Karpas-422 (cell line): ENCODE results near the gene APLP2. TPM values are rescaled to one million over a fixed set of nuclear protein-coding genes. Genes with fewer than 3 reads are reported as not detected.

Source experiments
- DNase-seq: peaks from one replicate; pipeline ENCODE4 v3.0.0-alpha.2; 2015
- H2AFZ ChIP-seq: fragments of 200-600 bp; sonication (generic); 2 replicates; pipeline ENCODE4 v1.6.1; 2014; ENCODE audit warnings: antibody characterized with exemption, low read length, mixed read lengths
- H3K27ac ChIP-seq: fragments of 200-600 bp; sonication (generic); 2 replicates; pipeline ENCODE4 v1.5.1; 2014; ENCODE audit warnings: mild to moderate bottlenecking, low read length, moderate library complexity
- H3K27me3 ChIP-seq: fragments of 200-600 bp; sonication (generic); 2 replicates; pipeline ENCODE4 v1.6.1; 2014; ENCODE audit warnings: low read length, mixed read lengths
- H3K36me3 ChIP-seq: fragments of 200-600 bp; sonication (generic); 2 replicates; pipeline ENCODE4 v1.6.1; 2014; ENCODE audit warnings: low read length, mixed read lengths; ENCODE audit not compliant: insufficient read depth
- H3K4me1 ChIP-seq: fragments of 200-600 bp; sonication (generic); 2 replicates; pipeline ENCODE4 v1.6.1; 2014; ENCODE audit warnings: mild to moderate bottlenecking, low read length, mixed read lengths
- H3K4me2 ChIP-seq: fragments of 200-600 bp; sonication (generic); 2 replicates; pipeline ENCODE4 v1.6.1; 2014; ENCODE audit warnings: low read length, low read depth, mild to moderate bottlenecking; ENCODE audit not compliant: poor library complexity, severe bottlenecking
- H3K4me3 ChIP-seq: fragments of 200-600 bp; sonication (generic); 2 replicates; pipeline ENCODE4 v1.5.1; 2014; ENCODE audit warnings: mild to moderate bottlenecking, antibody characterized with exemption, low read length, mixed read lengths
- H3K79me2 ChIP-seq: fragments of 200-600 bp; sonication (generic); 2 replicates; pipeline ENCODE4 v1.6.1; 2014; ENCODE audit warnings: mild to moderate bottlenecking, low read length, mixed read lengths
- H3K9ac ChIP-seq: fragments of 200-600 bp; sonication (generic); 2 replicates; pipeline ENCODE4 v1.6.0; 2014; ENCODE audit warnings: low read length
- H3K9me2 ChIP-seq: fragments of 200-600 bp; sonication (generic), shearing (Covaris generic); replicated peaks from 2 replicates; pipeline ENCODE4 v1.6.0; 2014; ENCODE audit warnings: mild to moderate bottlenecking, low read length, moderate library complexity; ENCODE audit not compliant: insufficient read depth
- H3K9me3 ChIP-seq: fragments of 300-700, 200-600 bp; sonication (generic); 2 replicates; pipeline ENCODE4 v1.6.1; 2014; ENCODE audit warnings: low read length, mixed read lengths
- H4K20me1 ChIP-seq: fragments of 200-600 bp; sonication (generic); 2 replicates; pipeline ENCODE4 v1.6.1; 2014; ENCODE audit warnings: mild to moderate bottlenecking, antibody characterized with exemption, low read length, low read depth; ENCODE audit not compliant: insufficient read depth
- total RNA-seq: library from RNA; depleted of rRNA; stranded (reverse); fragments of >200 nt; shearing (Covaris generic); gene quantifications from 2 replicates; pipeline ENCODE4 v1.2.3, GENCODE V29; 2014; ENCODE audit warnings: low replicate concordance

The APLP2 gene
- total RNA-seq, 1 experiment from 2014 or later: 50.8 TPM

- no peaks in the 10 kb centered on the region for H3K27me3 ChIP-seq
- no peaks in the 10 kb centered on the region for H4K20me1 ChIP-seq
- no peak for DNase-seq
- no peaks in the 10 kb centered on the region for H3K36me3 ChIP-seq
- H3K27ac ChIP-seq: no peak overlapping the region
- H3K9me3 ChIP-seq: no peaks in the 10 kb centered on the region
- H3K4me3 ChIP-seq: no peak overlapping the region
- H3K9ac ChIP-seq: no peak overlapping the region
- no peaks in the 10 kb centered on the region for H3K9me2 ChIP-seq
- no peak overlapping the region for H2AFZ ChIP-seq
- H3K4me2 ChIP-seq: no peak overlapping the region
- no peaks in the 10 kb centered on the region for H3K79me2 ChIP-seq
- peaks cover 9% of the 10 kb centered on the region; the same call in 1 of the 2 replicates for H3K4me1 ChIP-seq
Measured at GRCh38 chr11:130180491-130180890, 110.8 kb downstream of the APLP2 start.

GRCh38 chr11:130180896-130181294 lies 111.2 kb downstream of the APLP2 start:
- no peaks in the 10 kb centered on the region for H3K27me3 ChIP-seq
- no peaks in the 10 kb centered on the region for H3K9me2 ChIP-seq
- peaks cover 9% of the 10 kb centered on the region; the same call in 1 of the 2 replicates for H3K4me1 ChIP-seq
- no peak for DNase-seq
- no peak overlapping the region for H3K4me2 ChIP-seq
- no peaks in the 10 kb centered on the region for H4K20me1 ChIP-seq
- no peaks in the 10 kb centered on the region for H3K79me2 ChIP-seq
- H3K9me3 ChIP-seq: no peaks in the 10 kb centered on the region
- no peak overlapping the region for H3K4me3 ChIP-seq
- H3K9ac ChIP-seq: no peak overlapping the region
- H2AFZ ChIP-seq: no peak overlapping the region
- H3K36me3 ChIP-seq: no peaks in the 10 kb centered on the region
- H3K27ac ChIP-seq: no peak overlapping the region

GRCh38 chr11:130181295-130182272 lies 111.9 kb downstream of the APLP2 start:
- H3K9me2 ChIP-seq: no peaks in the 10 kb centered on the region
- H3K9me3 ChIP-seq: no peaks in the 10 kb centered on the region
- DNase-seq: no peak
- no peak overlapping the region for H3K9ac ChIP-seq
- H3K36me3 ChIP-seq: no peaks in the 10 kb centered on the region
- H2AFZ ChIP-seq: no peak overlapping the region
- H3K27ac ChIP-seq: no peak overlapping the region
- H3K4me2 ChIP-seq: no peak overlapping the region
- H3K27me3 ChIP-seq: no peaks in the 10 kb centered on the region
- no peak overlapping the region for H3K4me3 ChIP-seq
- peaks cover 9% of the 10 kb centered on the region; the same call in 1 of the 2 replicates for H3K4me1 ChIP-seq
- no peaks in the 10 kb centered on the region for H3K79me2 ChIP-seq
- H4K20me1 ChIP-seq: no peaks in the 10 kb centered on the region

GRCh38 chr11:130183878-130184610 lies 114.3 kb downstream of the APLP2 start:
- Histone ChIP-seq H3K27ac (no peak overlapping the region), H3K79me2 (no peaks in the 10 kb centered on the region), H2AFZ (no peak overlapping the region)

GRCh38 chr11:130187096-130187495 lies 117.4 kb downstream of the APLP2 start:
- H3K4me1 ChIP-seq: no peaks in the 10 kb centered on the region
- H3K36me3 ChIP-seq: no peaks in the 10 kb centered on the region
- H3K4me3 ChIP-seq: no peak overlapping the region
- no peak overlapping the region for H2AFZ ChIP-seq
- no peak overlapping the region for H3K9ac ChIP-seq
- H3K79me2 ChIP-seq: no peaks in the 10 kb centered on the region
- H3K4me2 ChIP-seq: no peak overlapping the region
- no peaks in the 10 kb centered on the region for H3K27me3 ChIP-seq
- no peaks in the 10 kb centered on the region for H3K9me3 ChIP-seq
- H3K9me2 ChIP-seq: no peaks in the 10 kb centered on the region
- H4K20me1 ChIP-seq: no peaks in the 10 kb centered on the region
- DNase-seq: no peak
- no peak overlapping the region for H3K27ac ChIP-seq

More at GRCh38 chr11:130183878-130184610, 114.3 kb downstream of the APLP2 start:
- no peaks in the 10 kb centered on the region for H3K36me3 ChIP-seq
- H3K4me1 ChIP-seq: peaks cover 9% of the 10 kb centered on the region; the same call in 1 of the 2 replicates
- no peaks in the 10 kb centered on the region for H3K27me3 ChIP-seq
- no peak for DNase-seq
- H4K20me1 ChIP-seq: no peaks in the 10 kb centered on the region
- no peaks in the 10 kb centered on the region for H3K9me2 ChIP-seq
- H3K4me2 ChIP-seq: no peak overlapping the region
- H3K4me3 ChIP-seq: no peak overlapping the region
- no peaks in the 10 kb centered on the region for H3K9me3 ChIP-seq
- H3K9ac ChIP-seq: no peak overlapping the region

- Histone ChIP-seq H3K79me2 (no peaks in the 10 kb centered on the region), H3K4me2 (no peak overlapping the region), H3K9me3 (no peaks in the 10 kb centered on the region), H3K4me1 (no peaks in the 10 kb centered on the region), H3K9ac (no peak overlapping the region), H3K4me3 (no peak overlapping the region), H3K36me3 (no peaks in the 10 kb centered on the region), H2AFZ (no peak overlapping the region), H3K27ac (no peak overlapping the region), H3K27me3 (no peaks in the 10 kb centered on the region), H3K9me2 (no peaks in the 10 kb centered on the region), H4K20me1 (no peaks in the 10 kb centered on the region)
- no peak for DNase-seq
Measured at GRCh38 chr11:130188047-130188446, 118.4 kb downstream of the APLP2 start.

GRCh38 chr11:130188585-130189347 lies 119.1 kb downstream of the APLP2 start:
- no peak for DNase-seq
- H3K9me3 ChIP-seq: no peaks in the 10 kb centered on the region
- no peak overlapping the region for H3K4me2 ChIP-seq
- no peaks in the 10 kb centered on the region for H4K20me1 ChIP-seq
- no peaks in the 10 kb centered on the region for H3K36me3 ChIP-seq
- no peak overlapping the region for H3K27ac ChIP-seq
- no peaks in the 10 kb centered on the region for H3K79me2 ChIP-seq
- no peak overlapping the region for H2AFZ ChIP-seq
- no peaks in the 10 kb centered on the region for H3K4me1 ChIP-seq
- H3K27me3 ChIP-seq: no peaks in the 10 kb centered on the region
- H3K9ac ChIP-seq: no peak overlapping the region
- no peaks in the 10 kb centered on the region for H3K9me2 ChIP-seq
- H3K4me3 ChIP-seq: no peak overlapping the region
